NCI-H446 (cell line): ENCODE measurements around the gene PTPRH.
"Not testable (repeated sequence)": the region's sequence is repeated elsewhere in the genome, so short reads cannot be mapped to it uniquely, and the experiment has no call there.

Experiments
- DNase-seq, 2 experiments: peaks; one replicate each; lab custom pipeline; 2025; lab: John Stamatoyannopoulos, UW

The PTPRH gene

GRCh38 chr19:55226788-55227187 lies 17.5 kb upstream of the PTPRH start:
- no peak for DNase-seq

- DNase-seq: no peak
Measured at GRCh38 chr19:55226273-55226672, 17.0 kb upstream of the PTPRH start.

DNA sequence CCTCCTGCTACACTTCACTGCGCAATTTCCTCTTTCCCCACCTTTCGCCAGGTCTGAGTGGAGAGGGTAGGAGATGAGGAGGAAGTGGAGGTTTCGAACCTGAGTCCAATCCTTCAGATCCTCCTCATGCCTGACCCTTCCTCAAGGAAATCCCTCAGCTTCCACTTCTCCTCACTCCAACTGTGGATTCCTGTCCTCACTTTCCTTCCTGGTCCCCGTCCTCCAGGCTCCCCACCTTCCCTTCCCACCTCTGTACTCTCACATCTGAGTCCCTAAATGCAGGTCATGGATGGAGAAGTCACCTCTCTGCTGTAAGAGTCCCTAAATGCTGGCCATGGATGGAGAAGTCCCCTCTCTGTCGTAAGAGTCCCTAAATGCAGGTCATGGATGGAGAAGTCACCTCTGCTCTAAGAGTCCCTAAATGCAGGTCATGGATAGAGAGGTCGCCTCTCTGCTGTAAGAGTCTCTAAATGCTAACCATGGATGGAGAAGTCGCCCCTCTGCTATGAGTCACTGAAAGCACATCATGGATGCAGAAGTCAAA lies 16.2 kb upstream of the PTPRH start:
- no peak for DNase-seq

GRCh38 chr19:55224679-55225414 lies 15.5 kb upstream of the PTPRH start:
- DNase-seq: not testable (repeated sequence)

- no peak for DNase-seq
Measured at GRCh38 chr19:55224038-55224665, 14.9 kb upstream of the PTPRH start.

DNA sequence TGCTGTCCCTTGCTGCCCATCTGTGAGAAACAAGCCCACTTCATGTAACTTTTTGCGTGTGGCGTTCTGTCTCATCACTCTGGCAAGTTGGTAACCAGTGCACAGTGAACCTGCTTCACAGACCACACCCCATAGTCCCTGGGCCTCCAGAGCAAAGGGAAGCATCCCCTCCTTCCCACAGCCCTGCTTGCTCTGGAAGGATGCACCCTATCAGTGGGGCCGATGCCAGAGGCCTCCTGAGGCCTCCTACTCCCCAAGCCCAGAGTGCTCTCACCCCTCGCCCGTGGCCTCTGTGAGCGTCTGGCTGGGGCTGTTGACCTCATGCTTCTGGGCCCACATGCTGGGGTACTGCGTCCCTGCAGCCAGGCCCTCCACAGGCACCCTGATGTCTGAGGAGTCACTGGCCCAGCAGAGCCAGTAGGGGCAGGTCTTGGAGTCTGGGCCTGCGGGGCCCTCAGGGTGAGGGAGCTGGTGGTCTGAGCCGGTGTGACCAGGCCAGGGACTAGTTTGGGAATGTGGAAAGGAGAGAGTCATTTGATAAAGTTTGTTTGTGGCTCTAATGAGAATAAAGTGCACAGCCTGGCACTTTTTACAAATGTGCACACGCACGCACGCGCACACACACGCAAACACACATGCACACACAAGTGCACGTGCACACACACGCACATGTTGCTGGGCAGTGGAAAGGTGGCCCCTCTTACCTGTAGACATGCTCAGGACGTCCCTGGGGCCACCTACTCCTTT lies 14.2 kb upstream of the PTPRH start:
- DNase-seq: no peak

GRCh38 chr19:55220525-55220924 lies 11.2 kb upstream of the PTPRH start:
- no peak for DNase-seq

GRCh38 chr19:55216461-55217198 lies 7.3 kb upstream of the PTPRH start:
- peak; percentile 97 to 99 for DNase-seq

DNA sequence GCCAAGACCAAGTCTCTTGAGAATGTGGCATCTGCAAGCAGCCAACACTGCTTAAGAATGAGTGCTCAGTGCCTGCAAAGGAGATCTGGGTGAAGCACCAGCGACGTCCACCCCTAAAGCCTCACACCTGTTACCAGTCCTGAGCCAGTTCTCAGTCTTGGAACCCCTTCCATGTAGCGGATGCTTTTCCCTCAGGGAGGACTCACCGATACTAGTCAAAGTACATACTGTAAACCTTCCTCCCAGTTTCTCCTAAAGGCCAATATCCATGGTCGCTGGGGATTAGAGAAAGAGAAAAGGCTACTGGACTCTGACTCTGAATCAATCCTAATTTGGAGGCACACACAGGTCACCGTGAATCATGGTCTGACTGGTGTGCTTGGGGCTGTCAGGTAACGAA lies 4.2 kb upstream of the PTPRH start:
- DNase-seq: no peak

GRCh38 chr19:55212447-55212846 lies 3.1 kb upstream of the PTPRH start:
- peak in 1 of 2 experiments; percentile 31 for DNase-seq

GRCh38 chr19:55209693-55210472 lies 582 bp upstream of the PTPRH start:
- DNase-seq: no peak

DNA sequence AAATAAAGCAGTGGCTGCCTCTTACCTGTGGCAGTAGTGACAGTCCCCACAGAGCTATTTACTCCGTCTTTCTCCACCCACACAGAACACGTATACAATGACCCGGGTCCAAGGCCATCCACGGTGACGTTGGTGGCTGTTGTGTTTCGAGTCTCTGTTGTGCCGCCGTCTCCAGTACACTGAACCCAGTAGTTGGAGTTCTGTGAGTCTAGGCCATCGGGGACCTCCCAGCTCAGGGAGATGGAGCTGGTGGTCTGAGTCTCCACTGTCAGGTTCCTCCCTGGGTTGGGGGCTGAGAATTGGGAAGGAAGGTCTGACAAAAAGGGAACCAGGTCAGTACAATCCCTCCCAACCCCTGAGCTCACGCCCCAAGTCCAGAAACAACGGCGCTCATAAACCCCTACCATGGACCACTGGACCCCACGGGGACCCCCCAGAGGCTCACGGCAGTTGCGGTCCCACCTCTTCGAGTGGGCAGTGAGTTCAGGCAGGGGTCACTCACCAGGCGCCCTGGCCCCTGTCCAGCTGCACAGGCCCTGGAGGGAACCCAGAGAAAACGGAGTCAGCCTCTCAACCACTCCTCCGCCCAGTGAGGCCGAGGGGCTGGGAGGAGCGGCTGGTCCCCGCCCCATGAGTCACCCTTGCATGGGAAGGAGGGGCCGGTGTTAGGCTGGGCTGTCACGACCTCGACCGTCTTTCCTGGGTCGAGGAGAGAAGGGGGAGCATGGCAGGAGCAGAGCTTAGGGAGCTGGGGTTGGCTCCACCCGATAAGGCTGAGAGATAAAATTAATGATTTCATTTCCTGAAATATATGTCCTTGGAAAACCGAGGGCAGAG lies 2.4 kb downstream of the PTPRH start:
- peak; percentile 49 to 79 for DNase-seq

- not testable (repeated sequence) for DNase-seq
Measured at GRCh38 chr19:55202199-55202598, 7.1 kb downstream of the PTPRH start.

GRCh38 chr19:55199620-55200204 lies 9.6 kb downstream of the PTPRH start:
- DNase-seq: no peak

- no peak for DNase-seq
Measured at GRCh38 chr19:55198651-55199050, 10.7 kb downstream of the PTPRH start.

GRCh38 chr19:55197528-55197927 lies 11.8 kb downstream of the PTPRH start:
- peak; percentile 22 to 23 for DNase-seq

GRCh38 chr19:55196803-55197202 lies 12.5 kb downstream of the PTPRH start:
- peak in 1 of 2 experiments; percentile 13 for DNase-seq

- no peak for DNase-seq
Measured at GRCh38 chr19:55193481-55193880, 15.8 kb downstream of the PTPRH start.

- DNase-seq: no peak
Measured at GRCh38 chr19:55189403-55189835, 19.9 kb downstream of the PTPRH start.

DNA sequence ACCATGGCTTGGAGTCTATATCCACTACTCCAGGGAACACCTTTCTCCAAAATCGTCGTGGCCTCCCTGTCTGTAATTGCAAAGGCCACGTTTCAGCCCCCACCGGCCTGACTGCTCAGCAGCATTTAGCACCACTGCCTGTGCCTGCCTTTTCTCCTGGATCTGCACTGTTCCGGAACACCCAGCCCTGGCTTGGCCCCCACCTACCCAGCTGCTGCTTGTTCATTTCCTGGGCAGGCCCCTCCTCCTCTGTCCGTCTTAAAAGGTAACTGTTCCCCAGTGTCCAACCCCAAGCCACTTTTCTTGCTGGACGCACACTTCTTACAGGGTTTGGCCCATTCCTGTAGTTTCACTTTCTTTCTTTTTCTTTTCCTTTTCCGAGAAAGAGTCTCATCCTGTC lies 20.7 kb downstream of the PTPRH start:
- DNase-seq: no peak
